DMS 273 (cell line): ENCODE data around the gene NSUN6.

Experiments
- DNase-seq: peaks from one replicate; lab custom pipeline; 2025; ENCODE audit not compliant: unreplicated experiment; lab: John Stamatoyannopoulos, UW

The NSUN6 gene

GRCh38 chr10:18565006-18565405 is 86.4 kb downstream of the NSUN6 start:
- no peak for DNase-seq

- no peak for DNase-seq
Measured at GRCh38 chr10:18563003-18563726, 88.2 kb downstream of the NSUN6 start.

GRCh38 chr10:18561861-18562551 is 89.4 kb downstream of the NSUN6 start:
- no peak for DNase-seq

GRCh38 chr10:18557960-18558359 is 93.4 kb downstream of the NSUN6 start:
- no peak for DNase-seq

GRCh38 chr10:18556522-18557147 is 94.8 kb downstream of the NSUN6 start:
- no peak for DNase-seq

GRCh38 chr10:18554479-18554878 is 96.9 kb downstream of the NSUN6 start:
- DNase-seq, result no peak

GRCh38 chr10:18551473-18551872 is 99.9 kb downstream of the NSUN6 start:
- DNase-seq, result no peak

- DNase-seq, result no peak
Measured at GRCh38 chr10:18549105-18549504, 102.3 kb downstream of the NSUN6 start.

- DNase-seq, result peak; percentile 1
Measured at GRCh38 chr10:18545621-18546305, 105.6 kb downstream of the NSUN6 start.

- DNase-seq, result no peak
Measured at GRCh38 chr10:18542832-18543231, 108.6 kb downstream of the NSUN6 start.

- no peak for DNase-seq
Measured at GRCh38 chr10:18540195-18540594, 111.2 kb downstream of the NSUN6 start.

GRCh38 chr10:18539335-18539734 is 112.1 kb downstream of the NSUN6 start:
- DNase-seq, result no peak

GRCh38 chr10:18533896-18534295 is 117.5 kb downstream of the NSUN6 start:
- no peak for DNase-seq

- DNase-seq, result peak; percentile 19
Measured at GRCh38 chr10:18532881-18533535, 118.4 kb downstream of the NSUN6 start.

- no peak for DNase-seq
Measured at GRCh38 chr10:18528292-18528691, 123.1 kb downstream of the NSUN6 start.

- no peak for DNase-seq
Measured at GRCh38 chr10:18527687-18528086, 123.7 kb downstream of the NSUN6 start.

GRCh38 chr10:18523858-18524257 is 127.5 kb downstream of the NSUN6 start:
- DNase-seq, result no peak

GRCh38 chr10:18523025-18523424 is 128.4 kb downstream of the NSUN6 start:
- DNase-seq, result no peak

- DNase-seq, result no peak
Measured at GRCh38 chr10:18516851-18517250, 134.5 kb downstream of the NSUN6 start.

- DNase-seq, result no peak
Measured at GRCh38 chr10:18514537-18514936, 136.8 kb downstream of the NSUN6 start.

- DNase-seq, result no peak
Measured at GRCh38 chr10:18508587-18508986, 142.8 kb downstream of the NSUN6 start.
